ENCODE results near the gene NAA11.
"Not testable (repeated sequence)": the region's sequence is repeated elsewhere in the genome, so short reads cannot be mapped to it uniquely, and the experiment has no call there.

NAA11 gene

GRCh38 chr4:79308971-79309370, 16.9 kb downstream of the NAA11 start:
- DNase-seq (ENCODE audit: low read depth in 2 of 2), result no peak

- DNase-seq (ENCODE audit: low read depth in 2 of 2), result no peak
Observed at GRCh38 chr4:79308137-79308536, 17.7 kb downstream of the NAA11 start.

DNA sequence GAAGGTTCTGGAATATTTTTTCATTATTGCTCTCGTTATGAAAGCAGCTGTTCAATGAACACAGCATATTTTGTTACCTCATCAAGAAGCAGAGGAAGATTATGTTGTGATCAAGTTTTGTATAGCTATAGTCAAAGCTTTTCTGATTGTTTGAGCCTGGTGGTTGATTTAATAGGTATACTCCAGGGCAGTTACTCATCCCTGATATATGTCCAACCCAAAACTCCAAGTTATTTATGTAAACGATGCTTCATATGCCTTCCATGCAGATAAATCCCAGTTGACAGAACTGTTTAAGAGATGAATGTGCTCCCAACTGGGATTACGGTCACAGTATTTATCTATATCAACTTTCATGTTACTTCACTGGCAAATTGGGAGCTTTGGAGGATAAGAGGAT, 19.1 kb downstream of the NAA11 start:
- DNase-seq (ENCODE audit: low read depth in 2 of 2), result no peak

GRCh38 chr4:79300280-79300679, 25.6 kb downstream of the NAA11 start:
- DNase-seq (ENCODE audit: low read depth in 2 of 2), result no peak

- no peak for DNase-seq (ENCODE audit: low read depth in 2 of 2)
Observed at GRCh38 chr4:79298484-79298883, 27.4 kb downstream of the NAA11 start.

GRCh38 chr4:79298027-79298426, 27.8 kb downstream of the NAA11 start:
- DNase-seq (ENCODE audit: low read depth in 2 of 2), result no peak

DNA sequence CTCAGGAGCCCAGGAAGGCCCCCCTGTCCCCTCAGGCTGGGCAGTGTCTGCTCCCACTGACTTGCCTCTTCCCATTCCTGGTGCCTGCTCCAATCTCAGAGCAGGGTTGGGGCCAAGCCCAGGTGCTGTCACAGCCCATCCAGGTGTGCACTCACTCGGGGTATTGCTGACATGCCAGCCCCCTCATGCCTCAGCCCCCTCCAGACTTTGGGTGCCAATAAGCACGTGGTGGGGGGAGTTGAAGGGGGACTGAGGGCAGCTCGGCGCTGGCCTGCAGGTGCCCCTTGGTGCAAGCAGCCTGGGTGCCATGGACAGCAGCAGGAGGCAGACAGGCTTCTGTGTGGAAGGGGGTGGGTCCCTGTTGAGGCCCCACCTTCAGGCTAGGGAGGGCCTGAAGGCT, 28.4 kb downstream of the NAA11 start:
- DNase-seq (ENCODE audit: low read depth in 2 of 2), result no peak

GRCh38 chr4:79296768-79297428, 29.0 kb downstream of the NAA11 start:
- no peak for DNase-seq (ENCODE audit: low read depth in 2 of 2)

GRCh38 chr4:79295086-79295485, 30.8 kb downstream of the NAA11 start:
- no peak for DNase-seq (ENCODE audit: low read depth in 2 of 2)

DNA sequence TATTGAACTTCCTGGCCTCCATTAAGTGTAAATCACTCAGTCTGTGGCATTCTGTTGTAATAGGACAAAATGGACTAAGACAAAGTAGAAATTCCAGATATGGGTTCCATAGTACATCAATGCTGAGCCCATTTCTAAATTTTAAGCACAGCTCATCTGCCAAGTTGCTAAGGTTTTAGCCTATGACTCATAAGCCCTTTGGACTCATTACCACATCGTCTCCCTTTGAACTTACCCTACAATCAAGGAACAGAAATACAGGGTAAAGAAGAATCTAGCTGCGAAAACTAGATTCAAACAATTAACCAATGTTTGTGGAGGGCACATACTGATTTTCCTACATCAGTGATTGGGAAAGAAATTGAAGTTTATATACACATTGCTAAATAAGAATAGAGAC, 31.8 kb downstream of the NAA11 start:
- DNase-seq (ENCODE audit: low read depth in 2 of 2), result no peak

- DNase-seq (ENCODE audit: low read depth in 2 of 2), result no peak
Observed at GRCh38 chr4:79292008-79292407, 33.9 kb downstream of the NAA11 start.

DNA sequence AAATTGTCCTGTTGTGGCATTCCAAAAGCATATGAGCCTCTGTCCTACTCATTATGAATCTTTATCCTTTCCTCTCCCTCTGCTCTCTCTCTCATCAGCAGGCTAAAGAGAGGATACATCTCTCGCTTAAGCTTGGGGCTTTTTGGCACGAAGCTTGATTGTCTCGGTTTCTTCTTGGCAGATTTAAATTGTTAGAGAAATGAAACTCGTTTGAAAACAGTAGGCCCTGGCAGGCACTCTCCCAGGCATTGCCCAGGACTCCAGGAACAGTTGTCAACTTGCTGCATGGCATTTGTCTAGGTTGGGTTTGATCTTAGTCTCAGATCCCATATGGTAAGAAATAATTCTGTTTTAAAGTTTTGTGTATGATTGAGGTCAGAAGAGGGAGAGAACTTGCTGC, 35.5 kb downstream of the NAA11 start:
- DNase-seq (ENCODE audit: low read depth in 2 of 2), result no peak

DNA sequence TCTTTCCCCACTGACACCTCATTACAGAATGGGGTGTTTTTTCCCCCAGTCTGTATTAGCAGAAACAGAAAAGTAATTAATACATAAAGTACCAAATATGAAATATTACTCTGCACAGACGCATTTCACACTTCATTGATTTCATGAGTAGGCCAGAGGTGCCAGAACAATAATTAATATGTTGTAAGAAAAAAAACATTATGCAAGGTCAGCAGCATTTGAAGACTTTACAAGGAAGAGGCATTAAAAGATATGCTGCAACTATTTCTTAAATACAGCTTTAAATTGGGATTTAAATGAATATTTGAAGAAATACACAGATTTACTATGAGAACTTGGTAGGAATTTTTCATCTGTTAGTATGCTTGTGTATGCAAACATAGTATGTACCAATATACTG, 37.7 kb downstream of the NAA11 start:
- DNase-seq (ENCODE audit: low read depth in 2 of 2), result no peak

GRCh38 chr4:79287718-79288117, 38.1 kb downstream of the NAA11 start:
- no peak for DNase-seq (ENCODE audit: low read depth in 2 of 2)

DNA sequence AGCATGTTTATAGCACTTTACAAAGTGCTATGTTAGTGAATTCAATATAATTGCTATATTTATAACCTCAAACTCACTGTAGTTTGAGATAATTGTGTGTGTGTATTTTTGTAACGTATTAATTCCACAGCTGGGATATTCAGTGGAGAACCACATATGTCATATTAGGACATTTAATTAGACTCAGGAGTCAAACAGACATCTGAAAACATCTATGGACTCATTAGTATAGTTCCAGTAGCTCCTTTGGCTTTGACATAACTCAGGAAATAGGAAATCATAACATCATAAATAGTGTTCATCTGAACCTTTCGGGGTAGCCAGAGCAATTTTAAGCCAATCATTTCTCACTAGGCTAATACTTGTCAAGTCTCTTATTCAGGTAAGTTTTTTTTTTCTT, 38.8 kb downstream of the NAA11 start:
- DNase-seq (ENCODE audit: low read depth in 2 of 2), result no peak

DNA sequence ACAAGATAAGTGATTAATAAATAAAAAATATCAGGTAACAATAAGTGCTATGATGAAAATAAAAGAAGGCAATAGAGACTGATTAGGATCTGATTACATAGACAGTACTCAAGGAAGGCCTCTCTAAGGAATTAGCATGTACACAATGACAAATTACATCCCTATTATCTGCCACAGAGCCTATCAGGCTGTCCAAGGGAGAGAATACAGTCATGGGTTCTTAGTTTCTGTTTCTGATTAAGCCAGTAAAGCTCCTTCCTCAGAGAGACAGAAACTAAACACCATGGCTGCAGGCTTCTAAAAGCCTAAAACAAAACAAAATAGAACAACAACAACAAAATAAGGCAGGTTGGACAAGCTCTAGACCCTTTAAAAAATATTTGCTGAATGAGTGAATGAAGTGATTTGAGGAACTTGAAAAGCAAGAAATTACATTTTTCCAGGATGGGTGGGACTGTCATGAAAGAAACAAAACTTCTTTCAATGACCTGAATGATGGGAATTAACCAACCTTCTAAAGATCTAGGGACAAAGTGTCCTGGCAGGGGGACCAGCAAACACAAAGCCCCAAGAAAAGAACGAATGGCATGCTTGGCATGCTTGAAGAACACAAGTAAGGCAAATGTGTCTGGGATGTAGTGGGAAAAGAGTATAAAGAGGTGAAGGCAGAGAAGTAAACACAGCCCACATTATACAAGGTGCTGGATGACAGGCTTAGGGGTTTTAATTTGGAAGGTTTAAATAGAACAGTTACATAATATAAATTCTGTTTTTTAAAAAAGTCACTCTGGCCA, 44.1 kb downstream of the NAA11 start:
- no peak for DNase-seq (ENCODE audit: low read depth in 2 of 2)

DNA sequence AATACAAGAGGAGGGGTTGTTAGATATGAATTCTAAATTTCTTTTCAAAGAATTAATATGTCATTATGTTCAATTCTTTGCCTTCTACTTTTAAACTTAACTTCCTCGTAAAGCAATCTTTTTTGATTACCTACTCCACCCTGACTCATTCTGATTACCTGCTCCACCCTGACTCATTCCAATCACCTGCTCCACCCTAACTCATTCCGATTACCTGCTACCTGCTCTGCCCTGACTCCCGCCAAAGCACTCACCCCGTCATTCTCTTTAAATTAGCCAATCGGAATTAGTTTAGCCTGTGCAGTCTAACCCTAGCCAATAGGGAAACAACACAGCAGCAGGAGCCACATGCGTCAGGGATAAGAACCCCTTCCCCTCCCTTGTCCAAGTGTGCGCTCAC, 48.4 kb downstream of the NAA11 start:
- not testable (repeated sequence) for DNase-seq (ENCODE audit: low read depth in 2 of 2)

DNA sequence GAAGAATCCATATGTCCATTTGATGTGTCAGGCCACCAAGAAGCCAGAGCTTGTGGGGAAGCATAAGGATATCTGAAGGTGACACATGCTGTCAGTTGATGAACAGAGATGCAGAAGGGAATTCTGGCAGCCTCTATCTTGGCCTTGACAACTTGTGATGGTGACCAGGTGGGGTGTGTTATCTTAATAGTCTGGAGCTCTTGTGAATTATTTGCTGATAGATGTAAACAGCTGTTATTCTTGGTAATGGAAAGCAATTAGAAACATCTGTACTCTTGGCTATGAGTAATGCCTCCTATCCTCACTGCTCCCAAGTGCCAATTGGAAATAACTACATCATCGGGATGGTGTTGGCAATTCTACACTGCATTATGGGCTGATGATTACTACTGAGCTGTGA, 51.9 kb downstream of the NAA11 start:
- DNase-seq (ENCODE audit: low read depth in 2 of 2), result no peak

DNA sequence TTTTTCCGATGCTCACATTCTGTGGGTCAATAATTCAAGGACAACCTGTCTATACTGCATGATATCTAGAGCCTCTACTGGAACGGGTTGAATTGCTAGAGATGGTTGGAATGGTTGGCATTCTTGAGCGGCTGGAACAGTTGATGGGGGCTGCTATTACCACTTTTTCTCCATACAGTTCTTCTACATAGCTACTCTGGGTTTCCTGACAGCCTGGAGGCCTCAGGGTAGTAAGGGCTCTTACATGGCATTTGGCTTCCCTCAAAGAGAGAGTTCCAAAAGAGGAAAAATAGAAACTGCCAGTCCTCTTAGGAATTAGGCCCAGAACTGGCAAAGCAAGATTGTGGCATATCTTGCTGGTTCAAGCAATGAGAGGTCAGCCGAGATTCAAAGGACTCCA, 53.1 kb downstream of the NAA11 start:
- DNase-seq (ENCODE audit: low read depth in 2 of 2), result no peak

DNA sequence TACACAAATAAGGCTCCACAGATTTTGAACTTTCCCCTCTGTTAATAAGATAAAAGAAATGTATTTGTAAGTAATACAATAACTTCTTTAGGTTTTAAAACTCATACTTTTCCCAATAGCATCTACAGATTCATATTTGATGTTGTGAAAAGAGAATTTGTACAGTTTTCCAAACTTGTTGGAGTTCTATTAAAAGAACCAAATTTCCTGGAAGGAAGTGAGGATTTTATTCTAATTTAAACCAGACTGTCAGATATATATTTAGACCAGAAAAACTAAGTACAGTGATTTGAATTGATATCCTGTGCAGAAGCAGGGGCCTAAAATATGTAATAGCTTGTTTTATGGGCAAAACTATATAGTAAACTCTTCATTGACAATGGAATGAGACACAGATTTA, 53.7 kb downstream of the NAA11 start:
- DNase-seq (ENCODE audit: low read depth in 2 of 2), result no peak

- DNase-seq (ENCODE audit: low read depth in 2 of 2), result no peak
Observed at GRCh38 chr4:79267671-79268070, 58.2 kb downstream of the NAA11 start.

Data from activated CD4-positive, alpha-beta T cell treated with anti-CD3 and anti-CD28 coated beads for 24 hours (primary cell).